ENCODE results near the gene CLIC5.

CLIC5 gene

GRCh38 chr6:45923831-45924391, 91.7 kb downstream of the CLIC5 start:
- DNase-seq: no peak

DNA sequence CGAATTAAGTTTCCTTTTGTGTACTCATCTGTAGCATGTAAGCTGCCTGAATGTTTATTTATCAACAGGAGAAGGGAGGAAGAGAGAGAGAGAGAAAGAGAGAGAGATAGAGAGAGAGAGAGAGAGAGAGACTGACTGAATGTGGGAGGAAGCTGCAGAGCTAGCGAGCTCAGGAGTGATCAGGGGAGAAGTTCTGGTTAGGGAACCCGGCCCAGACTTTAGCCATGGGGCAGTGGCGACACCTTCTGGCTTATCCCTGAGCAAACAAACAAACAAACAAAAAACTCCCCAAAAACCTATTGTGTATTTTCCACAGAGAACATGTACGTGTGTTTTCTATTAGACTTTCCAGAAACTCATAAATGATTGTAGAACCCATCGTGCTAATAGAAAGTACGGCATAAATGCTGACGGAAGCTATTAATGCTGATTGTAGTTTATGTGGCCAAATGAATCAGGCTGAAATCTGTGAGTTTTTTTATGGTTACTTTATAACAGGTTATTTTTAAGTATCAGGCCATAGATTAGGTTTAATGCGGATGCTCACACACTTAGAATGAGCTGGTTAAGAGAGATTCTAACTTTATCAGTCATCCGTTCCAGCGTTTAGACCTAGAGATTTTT, 92.8 kb downstream of the CLIC5 start:
- peak; percentile 74 for DNase-seq

GRCh38 chr6:45921691-45922281, 93.9 kb downstream of the CLIC5 start:
- DNase-seq: no peak

- no peak for DNase-seq
Measured at GRCh38 chr6:45920819-45921511, 94.7 kb downstream of the CLIC5 start.

DNA sequence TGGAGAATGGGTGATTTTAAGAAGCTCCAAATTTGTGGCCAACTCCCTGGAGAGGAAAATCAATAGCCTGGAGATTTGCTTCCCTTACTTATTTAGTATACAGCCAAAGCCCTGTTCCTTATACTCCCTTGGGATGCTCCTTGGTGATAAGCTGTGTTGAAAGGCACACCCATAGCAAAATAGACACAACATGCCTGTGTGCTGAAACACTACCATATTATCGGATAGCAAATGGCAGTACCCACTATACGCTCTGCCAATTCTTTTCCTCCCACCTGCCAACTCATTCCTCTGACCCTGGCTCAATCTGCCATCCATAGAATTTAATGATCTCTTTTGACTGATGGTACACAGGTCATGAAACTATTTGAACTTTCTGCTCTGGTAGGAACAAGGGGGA, 98.2 kb downstream of the CLIC5 start:
- DNase-seq: no peak

DNA sequence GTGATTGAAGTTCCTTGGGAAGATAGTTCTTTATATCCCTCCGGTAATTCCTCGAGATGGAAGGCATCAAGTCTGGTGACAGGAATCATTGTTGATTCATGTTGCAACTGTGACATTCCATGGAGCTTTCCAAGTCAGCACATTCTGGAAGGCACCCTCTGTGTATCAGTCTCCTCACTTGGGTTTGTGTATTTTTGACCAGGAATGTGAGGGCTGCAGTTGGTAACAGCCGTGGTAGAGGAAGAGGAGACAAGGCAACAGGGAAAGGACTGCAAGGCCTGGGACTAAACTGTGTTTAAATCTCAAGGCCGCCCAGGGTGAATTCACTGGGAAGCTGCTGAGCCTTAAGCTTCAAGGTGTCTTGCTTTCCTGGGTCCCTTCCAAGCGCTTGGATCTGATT, 99.0 kb downstream of the CLIC5 start:
- no peak for DNase-seq

GRCh38 chr6:45915780-45916468, 99.7 kb downstream of the CLIC5 start:
- DNase-seq: no peak

DNA sequence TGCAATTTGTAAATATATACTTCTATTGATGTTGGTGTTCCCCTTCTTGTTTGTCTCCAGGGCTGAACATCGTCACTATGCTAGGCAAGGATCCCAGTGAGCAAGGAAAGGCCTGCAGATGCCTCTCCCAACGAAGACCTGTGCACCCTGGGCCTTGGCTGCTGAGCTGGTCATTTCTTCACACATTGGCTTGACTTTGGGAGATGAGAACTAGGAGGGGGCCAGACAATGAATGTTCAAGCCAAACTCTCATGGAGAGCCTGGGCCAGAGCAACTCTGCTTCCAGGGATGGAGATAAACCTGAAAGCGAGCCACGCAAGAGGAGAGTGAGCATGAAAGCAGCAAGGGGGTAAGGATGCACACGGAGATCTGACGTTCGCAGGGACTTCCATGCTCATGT, 104.0 kb downstream of the CLIC5 start:
- DNase-seq: no peak

GRCh38 chr6:45903959-45904358, 111.7 kb downstream of the CLIC5 start:
- no peak for DNase-seq

GRCh38 chr6:45902984-45903383, 112.7 kb downstream of the CLIC5 start:
- DNase-seq: no peak

GRCh38 chr6:45901767-45902650, 113.7 kb downstream of the CLIC5 start:
- DNase-seq: no peak

- DNase-seq: no peak
Measured at GRCh38 chr6:45900808-45901752, 114.6 kb downstream of the CLIC5 start.

DNA sequence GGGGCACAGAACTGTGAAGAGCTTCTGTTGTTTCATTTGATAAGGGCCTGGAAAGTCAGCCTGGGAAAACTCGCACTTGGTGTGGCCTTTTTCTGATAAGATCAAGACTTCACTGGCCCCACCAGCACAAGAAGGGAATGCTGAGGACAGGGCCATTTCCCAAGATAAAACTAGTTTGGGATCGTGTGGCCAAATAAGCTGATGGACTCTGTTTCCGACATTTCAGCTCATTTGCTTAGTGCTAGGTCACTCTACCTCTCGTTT, 116.0 kb downstream of the CLIC5 start:
- DNase-seq: no peak

DNA sequence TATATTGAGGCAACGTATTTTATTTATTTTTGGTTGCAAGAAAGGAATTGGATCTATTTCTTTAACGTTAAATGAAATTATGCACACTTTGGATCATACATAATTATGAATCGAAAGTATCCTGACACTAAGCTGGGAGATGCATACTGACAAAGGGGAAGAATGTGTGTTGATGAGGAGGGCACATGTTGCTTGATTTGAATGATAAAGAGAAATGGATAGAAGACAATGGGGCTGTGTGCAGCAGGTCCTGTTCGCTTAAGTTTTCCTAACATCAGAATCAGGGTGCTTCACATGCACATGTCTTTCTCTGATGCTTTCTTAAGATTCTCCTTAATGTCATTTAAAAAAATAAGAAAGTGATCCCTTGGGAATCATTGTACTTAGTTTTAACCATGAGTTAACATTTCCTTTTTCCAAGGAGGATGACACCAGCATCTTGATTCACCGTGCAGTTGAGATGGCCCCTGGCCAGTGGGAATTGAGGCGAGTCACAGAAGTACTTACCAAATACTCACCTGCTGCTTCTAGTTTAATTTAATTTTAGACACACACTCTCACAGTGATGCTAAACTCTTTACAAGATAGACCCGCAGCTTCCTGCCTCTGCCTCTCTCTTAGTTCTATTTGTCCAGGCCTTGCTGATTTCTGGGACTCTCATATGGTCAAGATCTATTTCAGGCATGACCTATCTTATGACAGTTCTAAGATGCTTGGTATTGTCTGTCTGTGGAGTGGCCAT, 116.5 kb downstream of the CLIC5 start:
- DNase-seq: no peak

- DNase-seq: peak; percentile 21
Measured at GRCh38 chr6:45896783-45897441, 118.7 kb downstream of the CLIC5 start.

- DNase-seq: no peak
Measured at GRCh38 chr6:45895569-45895968, 120.1 kb downstream of the CLIC5 start.

DNA sequence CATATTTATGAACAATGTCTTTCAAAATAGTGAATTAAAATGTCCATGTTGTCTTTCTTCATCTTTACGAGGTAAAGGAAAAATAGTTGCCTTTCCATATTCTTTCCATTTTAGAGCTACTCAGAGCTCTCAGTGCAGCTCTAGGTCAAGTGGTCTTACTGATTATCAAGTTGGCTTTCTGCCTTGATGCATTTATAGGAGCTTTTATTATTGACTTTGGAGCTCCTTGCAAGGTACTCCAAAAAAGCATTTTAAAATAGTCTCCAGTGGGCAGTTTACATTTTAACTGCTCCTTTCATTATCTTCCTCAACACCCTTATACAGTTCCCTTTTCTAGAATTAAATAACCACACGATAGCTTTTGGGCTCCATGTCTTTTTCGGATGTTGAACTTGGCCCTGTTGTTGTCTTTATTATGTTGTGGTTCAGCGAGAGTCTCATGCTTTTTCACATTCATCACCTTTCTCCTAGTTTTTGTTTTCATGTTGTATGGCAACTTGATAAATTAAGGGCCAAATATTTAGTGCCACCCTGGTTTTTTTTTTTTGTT, 122.9 kb downstream of the CLIC5 start:
- no peak for DNase-seq

DNA sequence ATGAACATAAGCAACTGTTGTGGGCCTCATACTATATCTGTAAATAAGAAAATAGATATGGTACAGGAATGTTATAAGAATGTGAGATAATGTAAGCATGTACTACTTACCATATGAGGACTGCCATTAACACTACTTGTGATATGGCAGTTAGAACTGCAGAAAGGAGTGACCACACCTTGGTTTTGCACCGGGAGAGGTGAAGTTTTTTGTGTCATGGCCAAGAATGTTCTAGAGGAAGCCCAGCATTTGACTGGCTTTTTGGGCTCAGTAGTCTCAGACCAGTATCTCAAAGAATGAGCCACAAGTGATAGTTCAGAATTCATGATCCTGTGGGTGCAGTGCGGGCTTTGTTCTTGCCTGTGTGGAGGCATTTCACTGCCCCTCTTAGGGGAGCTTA, 123.5 kb downstream of the CLIC5 start:
- no peak for DNase-seq

GRCh38 chr6:45886776-45887175, 128.9 kb downstream of the CLIC5 start:
- no peak for DNase-seq

DNA sequence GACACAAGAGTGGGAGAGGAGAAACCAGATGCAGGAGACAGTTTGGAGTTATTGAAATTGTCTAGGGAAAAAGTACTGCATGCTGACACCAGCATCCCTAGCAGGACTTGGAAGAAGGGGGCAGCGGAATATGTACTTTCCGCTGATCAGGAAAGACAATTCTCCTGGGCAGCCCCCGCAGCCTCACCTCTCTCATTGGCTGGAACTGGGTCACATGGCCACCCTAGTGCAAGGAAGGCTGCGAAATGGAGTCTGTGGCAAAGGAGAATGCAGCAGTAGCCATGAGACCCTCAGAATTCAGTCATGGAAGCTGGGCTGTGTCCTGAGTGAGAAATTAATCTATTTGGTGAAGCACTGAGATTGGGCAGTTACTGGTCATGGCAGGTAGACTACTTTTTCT, 131.3 kb downstream of the CLIC5 start:
- no peak for DNase-seq
